ENCODE measurements around the gene CMC4.

GRCh38 chrX:155027509-155028066, 43.3 kb downstream of the CMC4 start:
- TF ChIP-seq CTCF (conservative IDR thresholded peaks at IDR 0.05) = no peak
- TF ChIP-seq ZFX (IDR thresholded peaks at IDR 0.05) = no peak
